Measurements from ENCODE around the gene FGFBP1. TPM values are rescaled to one million over a fixed set of nuclear protein-coding genes. Genes with fewer than 3 reads are reported as not detected.

The FGFBP1 gene
- total RNA-seq, 1 donor from 2014 or later: not detected

DNA sequence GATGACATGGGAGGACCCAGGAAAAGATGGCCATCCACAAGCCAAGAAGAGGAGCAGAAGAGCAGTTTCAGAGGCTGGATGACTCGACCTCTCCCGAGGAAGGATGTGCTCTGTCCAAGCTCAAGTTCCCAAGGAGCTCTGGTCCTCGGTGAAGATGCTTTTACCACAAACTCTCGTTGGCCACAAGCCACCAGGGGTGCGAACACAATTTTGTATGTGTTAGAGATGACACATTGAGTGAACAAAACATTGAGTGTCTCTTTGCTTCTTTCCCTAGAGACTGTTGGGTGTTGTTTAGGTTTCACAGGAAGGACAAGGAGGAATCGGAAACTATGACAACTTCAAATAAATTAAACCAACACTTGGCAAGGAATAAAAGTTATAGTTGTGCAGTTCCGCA is 26.3 kb downstream of the FGFBP1 start:
- intact Hi-C loops (cut with DNase I): no loop called here

DNA sequence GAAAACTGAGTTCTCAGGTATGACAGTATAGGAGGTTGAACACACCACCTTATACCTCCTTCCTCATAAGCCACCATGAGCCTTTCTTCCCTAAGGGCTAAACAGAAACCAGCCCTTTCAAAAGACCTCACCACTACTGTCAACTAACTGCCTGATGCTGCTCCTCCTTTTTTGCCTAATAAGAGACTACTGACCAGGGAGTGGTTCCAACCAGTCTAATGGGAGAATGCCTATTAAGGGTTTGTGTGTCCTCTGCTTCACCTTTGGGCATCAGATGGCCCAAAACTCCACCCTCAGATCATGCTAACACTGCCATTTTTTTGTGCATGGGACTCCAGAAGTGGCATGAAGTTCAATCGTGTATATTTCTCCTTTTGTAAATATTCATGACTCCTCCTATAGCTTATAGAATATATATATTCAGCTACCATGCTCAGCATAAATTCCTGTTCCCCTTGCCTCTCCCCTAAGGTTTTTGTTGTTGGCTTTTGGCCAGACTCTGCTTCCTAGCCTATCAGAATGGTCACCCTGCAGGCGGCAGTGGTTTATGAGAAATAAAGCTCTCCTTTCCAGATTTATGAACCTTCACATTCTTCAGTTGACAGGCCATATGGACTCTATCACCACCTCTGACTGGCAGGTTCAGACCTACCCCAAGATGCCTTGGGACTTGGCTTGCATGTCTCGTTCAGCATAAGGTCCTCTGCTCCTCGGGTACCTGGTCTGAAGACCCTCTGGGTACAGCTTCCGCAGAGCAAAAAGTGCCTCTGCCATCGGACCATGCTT is 28.2 kb downstream of the FGFBP1 start:
- no peak for DNase-seq (ENCODE audit: low spot score in 2 of 2)
- Histone ChIP-seq H3K4me1 (no peaks in the 10 kb centered on the region), H3K27ac (no peak overlapping the region), H3K36me3 (no peaks in the 10 kb centered on the region), H3K9me3 (no peaks in the 10 kb centered on the region), H3K27me3 (no peaks in the 10 kb centered on the region), H3K4me3 (no peak overlapping the region)
- TF ChIP-seq, protein P1, sequence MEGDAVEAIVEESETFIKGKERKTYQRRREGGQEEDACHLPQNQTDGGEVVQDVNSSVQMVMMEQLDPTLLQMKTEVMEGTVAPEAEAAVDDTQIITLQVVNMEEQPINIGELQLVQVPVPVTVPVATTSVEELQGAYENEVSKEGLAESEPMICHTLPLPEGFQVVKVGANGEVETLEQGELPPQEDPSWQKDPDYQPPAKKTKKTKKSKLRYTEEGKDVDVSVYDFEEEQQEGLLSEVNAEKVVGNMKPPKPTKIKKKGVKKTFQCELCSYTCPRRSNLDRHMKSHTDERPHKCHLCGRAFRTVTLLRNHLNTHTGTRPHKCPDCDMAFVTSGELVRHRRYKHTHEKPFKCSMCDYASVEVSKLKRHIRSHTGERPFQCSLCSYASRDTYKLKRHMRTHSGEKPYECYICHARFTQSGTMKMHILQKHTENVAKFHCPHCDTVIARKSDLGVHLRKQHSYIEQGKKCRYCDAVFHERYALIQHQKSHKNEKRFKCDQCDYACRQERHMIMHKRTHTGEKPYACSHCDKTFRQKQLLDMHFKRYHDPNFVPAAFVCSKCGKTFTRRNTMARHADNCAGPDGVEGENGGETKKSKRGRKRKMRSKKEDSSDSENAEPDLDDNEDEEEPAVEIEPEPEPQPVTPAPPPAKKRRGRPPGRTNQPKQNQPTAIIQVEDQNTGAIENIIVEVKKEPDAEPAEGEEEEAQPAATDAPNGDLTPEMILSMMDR (IDR thresholded peaks at IDR 0.05): no peak
- intact Hi-C loops (cut with DNase I): no loop called here

More for the DNA sequence above, 26.3 kb downstream of the FGFBP1 start:
- no peaks in the 10 kb centered on the region for H3K4me1 ChIP-seq
- no peak for DNase-seq (ENCODE audit: low spot score in 2 of 2)
- H3K27me3 ChIP-seq: no peaks in the 10 kb centered on the region
- no peak overlapping the region for H3K4me3 ChIP-seq
- no peaks in the 10 kb centered on the region for H3K36me3 ChIP-seq
- H3K27ac ChIP-seq: no peak overlapping the region
- TF ChIP-seq, protein P1 (IDR thresholded peaks at IDR 0.05): no peak
- H3K9me3 ChIP-seq: no peaks in the 10 kb centered on the region

DNA sequence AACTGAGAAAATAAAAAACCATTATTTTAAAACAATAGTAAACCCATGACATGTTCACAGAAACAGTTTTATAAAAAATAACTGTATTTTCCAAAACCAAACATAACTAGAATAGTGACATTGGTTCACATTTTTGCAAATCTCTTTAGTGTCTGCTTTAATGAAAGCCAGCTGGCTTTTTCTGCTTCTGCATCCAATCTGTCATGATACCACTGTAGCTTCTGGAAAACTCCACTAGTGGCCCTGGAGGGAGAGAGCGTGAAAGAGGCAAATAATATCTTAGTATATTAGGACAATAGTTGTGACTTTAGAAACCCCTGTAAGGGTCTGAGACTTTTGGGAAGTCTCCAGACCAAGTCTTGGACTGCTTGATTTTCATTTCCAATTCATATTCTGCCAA is 31.1 kb downstream of the FGFBP1 start:
- Histone ChIP-seq H3K9me3 (no peaks in the 10 kb centered on the region), H3K27me3 (no peaks in the 10 kb centered on the region), H3K27ac (no peak overlapping the region), H3K4me3 (no peak overlapping the region), H3K4me1 (no peaks in the 10 kb centered on the region), H3K36me3 (no peaks in the 10 kb centered on the region)
- TF ChIP-seq, protein P1 (IDR thresholded peaks at IDR 0.05): no peak
- intact Hi-C loops (cut with DNase I): no loop called here
- DNase-seq (ENCODE audit: low spot score in 2 of 2): no peak

DNA sequence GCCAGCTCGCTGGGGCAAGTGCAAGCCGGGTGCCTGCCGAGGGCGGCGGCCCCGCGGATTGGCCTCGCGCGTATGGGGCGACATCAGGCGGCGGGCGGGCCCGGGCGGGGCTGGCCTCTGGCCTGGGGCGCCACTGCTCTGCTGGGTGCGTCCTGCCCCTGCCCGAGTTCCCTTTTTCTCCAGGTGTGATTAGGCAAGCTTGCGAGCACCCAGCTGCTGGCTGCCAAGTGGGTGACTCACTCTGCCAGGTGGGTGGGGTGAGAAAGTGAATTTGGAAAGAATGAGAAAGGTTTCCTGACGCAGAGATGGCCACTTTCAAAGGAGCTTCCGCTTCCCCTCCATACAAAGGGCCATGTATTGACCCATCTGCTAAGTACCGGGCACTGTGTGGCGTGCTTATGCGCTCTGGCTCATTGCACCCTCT is 32.5 kb downstream of the FGFBP1 start:
- no peak overlapping the region for H3K4me3 ChIP-seq
- DNase-seq (ENCODE audit: low spot score in 2 of 2): no peak
- no peaks in the 10 kb centered on the region for H3K27me3 ChIP-seq
- H3K27ac ChIP-seq: no peak overlapping the region
- intact Hi-C loops (cut with DNase I): no loop called here
- TF ChIP-seq, protein P1 (IDR thresholded peaks at IDR 0.05): no peak
- no peaks in the 10 kb centered on the region for H3K36me3 ChIP-seq
- H3K9me3 ChIP-seq: no peaks in the 10 kb centered on the region
- no peaks in the 10 kb centered on the region for H3K4me1 ChIP-seq

DNA sequence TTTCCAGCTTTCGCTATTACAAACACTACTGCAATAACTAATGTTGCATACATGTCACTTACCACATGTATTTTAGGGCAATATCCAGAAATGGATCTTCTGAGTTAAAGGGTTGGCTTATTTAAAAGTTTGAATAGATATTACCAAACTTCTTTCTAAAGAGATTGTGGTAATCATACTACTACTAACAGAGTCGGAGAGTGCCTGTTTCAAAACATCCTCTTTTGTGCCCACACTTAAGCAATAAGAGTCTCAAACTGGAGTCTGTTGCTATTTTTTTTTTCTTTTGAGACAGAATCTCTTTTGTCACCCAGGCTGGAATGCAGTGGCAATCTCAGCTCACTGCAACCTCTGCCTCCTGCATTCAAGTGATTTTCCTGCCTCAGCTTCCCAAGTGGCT is 35.8 kb downstream of the FGFBP1 start:
- intact Hi-C loops (cut with DNase I): no loop called here
- H3K9me3 ChIP-seq: no peaks in the 10 kb centered on the region
- no peaks in the 10 kb centered on the region for H3K36me3 ChIP-seq
- TF ChIP-seq, protein P1 (IDR thresholded peaks at IDR 0.05): no peak
- H3K27ac ChIP-seq: no peak overlapping the region
- DNase-seq (ENCODE audit: low spot score in 2 of 2): no peak
- no peaks in the 10 kb centered on the region for H3K4me1 ChIP-seq
- H3K27me3 ChIP-seq: no peaks in the 10 kb centered on the region
- H3K4me3 ChIP-seq: no peak overlapping the region

Data from ascending aorta (tissue), 2 donors.